Measurements from ENCODE around the gene FOXO1. TPM values are rescaled to one million over a fixed set of nuclear protein-coding genes. Genes with fewer than 3 reads are reported as not detected.
A peak's percentile ranks its signal among the peaks of the same experiment; 100 is the strongest.

Gene FOXO1
- total RNA-seq, 4 donors from 2014 or later = 117 to 250 (median 159) TPM

GRCh38 chr13:40604135-40604534 is 62.3 kb downstream of the FOXO1 start:
- Histone ChIP-seq H3K27me3 (no peaks in the 10 kb centered on the region), H3K36me3 (no peaks in the 10 kb centered on the region), H3K9me3 (no peaks in the 10 kb centered on the region), H3K27ac (peak overlapping the region; percentile 16 to 86 (median 50)), H3K4me3 (no peak overlapping the region), H3K4me1 (peaks cover 87 to 90% of the 10 kb centered on the region in 2 donors)
- in situ Hi-C loops (cut with MboI; ENCODE audit: low sequenced_read_pairs in 4 of 4) (no loop called here), intact Hi-C loops (cut with DNase I; ENCODE audit: low total_unique reads) (no loop called here)
- DNase-seq (no peak), ATAC-seq (no peak)
- no peak for TF ChIP-seq POLR2A (IDR thresholded peaks at IDR 0.05)
- TF ChIP-seq, protein P1, sequence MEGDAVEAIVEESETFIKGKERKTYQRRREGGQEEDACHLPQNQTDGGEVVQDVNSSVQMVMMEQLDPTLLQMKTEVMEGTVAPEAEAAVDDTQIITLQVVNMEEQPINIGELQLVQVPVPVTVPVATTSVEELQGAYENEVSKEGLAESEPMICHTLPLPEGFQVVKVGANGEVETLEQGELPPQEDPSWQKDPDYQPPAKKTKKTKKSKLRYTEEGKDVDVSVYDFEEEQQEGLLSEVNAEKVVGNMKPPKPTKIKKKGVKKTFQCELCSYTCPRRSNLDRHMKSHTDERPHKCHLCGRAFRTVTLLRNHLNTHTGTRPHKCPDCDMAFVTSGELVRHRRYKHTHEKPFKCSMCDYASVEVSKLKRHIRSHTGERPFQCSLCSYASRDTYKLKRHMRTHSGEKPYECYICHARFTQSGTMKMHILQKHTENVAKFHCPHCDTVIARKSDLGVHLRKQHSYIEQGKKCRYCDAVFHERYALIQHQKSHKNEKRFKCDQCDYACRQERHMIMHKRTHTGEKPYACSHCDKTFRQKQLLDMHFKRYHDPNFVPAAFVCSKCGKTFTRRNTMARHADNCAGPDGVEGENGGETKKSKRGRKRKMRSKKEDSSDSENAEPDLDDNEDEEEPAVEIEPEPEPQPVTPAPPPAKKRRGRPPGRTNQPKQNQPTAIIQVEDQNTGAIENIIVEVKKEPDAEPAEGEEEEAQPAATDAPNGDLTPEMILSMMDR (IDR thresholded peaks at IDR 0.05 in 4 of 5, conservative IDR thresholded peaks at IDR 0.05 in 1 of 5) = no peak

GRCh38 chr13:40600149-40600751 is 66.2 kb downstream of the FOXO1 start:
- peak overlapping the region; percentile 83 to 89 (median 86) for H3K27ac ChIP-seq
- TF ChIP-seq, protein P1 (IDR thresholded peaks at IDR 0.05 in 4 of 5, conservative IDR thresholded peaks at IDR 0.05 in 1 of 5) = no peak
- no peak for TF ChIP-seq POLR2A (IDR thresholded peaks at IDR 0.05)
- in situ Hi-C loops (cut with MboI; ENCODE audit: low sequenced_read_pairs in 4 of 4) (no loop called here), intact Hi-C loops (cut with DNase I; ENCODE audit: low total_unique reads) (no loop called here)
- H3K27me3 ChIP-seq = no peaks in the 10 kb centered on the region
- DNase-seq (no peak), ATAC-seq (no peak)
- H3K4me1 ChIP-seq = peaks cover 90 to 95% of the 10 kb centered on the region in 2 donors
- H3K9me3 ChIP-seq = no peaks in the 10 kb centered on the region
- no peak overlapping the region for H3K4me3 ChIP-seq
- H3K36me3 ChIP-seq = no peaks in the 10 kb centered on the region

GRCh38 chr13:40599747-40600146 is 66.7 kb downstream of the FOXO1 start:
- Histone ChIP-seq H3K27me3 (no peaks in the 10 kb centered on the region), H3K36me3 (no peaks in the 10 kb centered on the region), H3K9me3 (no peaks in the 10 kb centered on the region), H3K4me3 (peak overlapping the region in 3 of 4 donors; percentile 2 to 10 (median 5)), H3K27ac (peak overlapping the region; percentile 83 to 89 (median 86)), H3K4me1 (peaks cover 95 to 97% of the 10 kb centered on the region in 2 donors)
- DNase-seq (no peak), ATAC-seq (peak in 1 of 2 donors; percentile 17)
- TF ChIP-seq POLR2A (IDR thresholded peaks at IDR 0.05) = no peak
- TF ChIP-seq, protein P1 (IDR thresholded peaks at IDR 0.05 in 4 of 5, conservative IDR thresholded peaks at IDR 0.05 in 1 of 5) = no peak
- intact Hi-C loops (cut with DNase I; ENCODE audit: low total_unique reads) = loop anchor here (5.0 kb wide), 2 partner anchors 63 to 362 kb away; no protein-coding TSS in a partner anchor
- in situ Hi-C loops (cut with MboI; ENCODE audit: low sequenced_read_pairs in 4 of 4) = loop anchor here in 1 of 4 donors (10.0 kb wide), 1 partner anchor 45 kb away; no protein-coding TSS in a partner anchor

GRCh38 chr13:40599124-40599523 is 67.3 kb downstream of the FOXO1 start:
- Histone ChIP-seq H3K36me3 (no peaks in the 10 kb centered on the region), H3K27ac (peak overlapping the region; percentile 83 to 89 (median 86)), H3K9me3 (no peaks in the 10 kb centered on the region), H3K4me1 (peaks cover 97% of the 10 kb centered on the region in 2 donors), H3K4me3 (peak overlapping the region in 3 of 4 donors; percentile 2 to 10 (median 5)), H3K27me3 (no peaks in the 10 kb centered on the region)
- TF ChIP-seq POLR2A (IDR thresholded peaks at IDR 0.05) = no peak
- TF ChIP-seq, protein P1 (IDR thresholded peaks at IDR 0.05 in 4 of 5, conservative IDR thresholded peaks at IDR 0.05 in 1 of 5) = no peak
- in situ Hi-C loops (cut with MboI; ENCODE audit: low sequenced_read_pairs in 4 of 4) (loop anchor here in 1 of 4 donors (10.0 kb wide), 1 partner anchor 46 kb away; no protein-coding TSS in a partner anchor), intact Hi-C loops (cut with DNase I; ENCODE audit: low total_unique reads) (loop anchor here (5.0 kb wide), 2 partner anchors 63 to 362 kb away; no protein-coding TSS in a partner anchor)
- no peak for DNase-seq
- ATAC-seq = no peak

All from gastrocnemius medialis (tissue), 4 donors.